Prostate gland (tissue), 2 donors: ENCODE measurements around the gene PRKAR1B.

Experiments
- CTCF ChIP-seq, 4 experiments: fragments of 200-600 bp in 2 of 4; fragments of 450-650 bp in 2 of 4; sonication (generic) in 2 of 4; IDR thresholded peaks; 1 replicate in 3 of 4; 2 replicates in 1 of 4; pipeline ENCODE4 v1.5.1; 2016 to 2019; ENCODE audit warnings: antibody characterized with exemption in 4 of 4, mild to moderate bottlenecking in 2 of 4, moderate library complexity in 2 of 4
- POLR2A ChIP-seq: fragments of 450-650 bp; IDR thresholded peaks from one replicate; pipeline ENCODE4 v1.6.1; 2016; ENCODE audit warnings: antibody characterized with exemption, mild to moderate bottlenecking
- POLR2AphosphoS5 ChIP-seq: sonication (generic); formaldehyde crosslinking; IDR thresholded peaks from one replicate; pipeline ENCODE4 v1.6.1; 2017; ENCODE audit warnings: antibody characterized with exemption

GRCh38 chr7:680411-681127 lies 46.5 kb downstream of the PRKAR1B start:
- TF ChIP-seq CTCF (IDR thresholded peaks at IDR 0.05) (no peak), POLR2AphosphoS5 (no peak), POLR2A (no peak)
